WTC11 (cell line): ENCODE measurements around the gene CLN6. TPM values are rescaled to one million over a fixed set of nuclear protein-coding genes. Genes with fewer than 3 reads are reported as not detected.

ENCODE experiments used
- ATAC-seq: fragments of 200-7000 bp; cut with Tn5 transposase; 2 replicates; pipeline ENCODE4 v1.10.0; 2021; ENCODE audit warnings: mild to moderate bottlenecking, moderate library complexity
- CTCF ChIA-PET: fragments of 300-600 bp; sonication (Branson Sonifier 250); formaldehyde crosslinking; loops from one replicate; lab custom pipeline; 2021; ENCODE audit warnings: antibody characterized with exemption; lab: Charles Lee
- POLR2A ChIA-PET: fragments of 350-600 bp; sonication (Branson Sonifier 250); formaldehyde crosslinking; loops from one replicate; lab custom pipeline; 2021; ENCODE audit warnings: antibody characterized with exemption; lab: Charles Lee
- DNase-seq: peaks from one replicate; pipeline ENCODE4 v3.0.0; 2021; ENCODE audit warnings: low spot score
- H3K27ac Mint-ChIP-seq: 2 replicates; pipeline ENCODE4 v1.8.0; 2021; ENCODE audit warnings: mixed read lengths
- H3K27me3 Mint-ChIP-seq: 2 replicates; pipeline ENCODE4 v1.8.0; 2021; ENCODE audit warnings: low read depth, mild to moderate bottlenecking, moderate library complexity, mixed read lengths
- H3K36me3 Mint-ChIP-seq: 2 replicates; pipeline ENCODE4 v1.8.0; 2021; ENCODE audit warnings: mixed read lengths
- H3K4me1 Mint-ChIP-seq: 2 replicates; pipeline ENCODE4 v1.8.0; 2022; ENCODE audit warnings: mixed read lengths
- H3K4me3 Mint-ChIP-seq: 2 replicates; pipeline ENCODE4 v1.8.0; 2021; ENCODE audit warnings: mild to moderate bottlenecking, moderate library complexity, mixed read lengths
- H3K9me3 Mint-ChIP-seq: 2 replicates; pipeline ENCODE4 v1.8.0; 2021; ENCODE audit warnings: mixed read lengths
- ETV6 ChIP-seq: sonication (generic); formaldehyde crosslinking; IDR thresholded peaks from 2 replicates; pipeline ENCODE4 v1.8.1; 2022; ENCODE audit warnings: mild to moderate bottlenecking, missing genetic modification reagents
- GABPB1 ChIP-seq: sonication (generic); formaldehyde crosslinking; IDR thresholded peaks from 2 replicates; pipeline ENCODE4 v1.8.1; 2023; ENCODE audit warnings: mild to moderate bottlenecking, missing genetic modification reagents
- IRF2 ChIP-seq: sonication (generic); formaldehyde crosslinking; IDR thresholded peaks from 2 replicates; pipeline ENCODE4 v1.8.0; 2022; ENCODE audit warnings: low read depth, missing genetic modification reagents, borderline replicate concordance
- JAZF1 ChIP-seq: fragments of 250-450 bp; sonication (Bioruptor Pico); IDR thresholded peaks from 2 replicates; pipeline ENCODE4 v1.9.0; 2021; ENCODE audit warnings: moderate library complexity, mild to moderate bottlenecking, inconsistent platforms
- KAT7 ChIP-seq: sonication (generic); formaldehyde crosslinking; IDR thresholded peaks from 2 replicates; pipeline ENCODE4 v1.8.1; 2023; ENCODE audit warnings: missing genetic modification reagents, mild to moderate bottlenecking, borderline replicate concordance
- MYBL2 ChIP-seq: sonication (generic); formaldehyde crosslinking; IDR thresholded peaks from 2 replicates; pipeline ENCODE4 v1.8.1; 2023; ENCODE audit warnings: mild to moderate bottlenecking, moderate library complexity, missing genetic modification reagents
- NFE2L1 ChIP-seq: sonication (generic); formaldehyde crosslinking; IDR thresholded peaks from 2 replicates; pipeline ENCODE4 v1.8.1; 2023; ENCODE audit warnings: missing genetic modification reagents
- NR3C1 ChIP-seq: sonication (generic); formaldehyde crosslinking; conservative IDR thresholded peaks from 2 replicates; pipeline ENCODE4 v1.8.1; 2023; ENCODE audit warnings: low read depth, mild to moderate bottlenecking, missing genetic modification reagents
- OVOL2 ChIP-seq: fragments of 250-450 bp; sonication (Bioruptor Pico); IDR thresholded peaks from 2 replicates; pipeline ENCODE4 v1.9.0; 2021; ENCODE audit warnings: mild to moderate bottlenecking, borderline replicate concordance
- SP1 ChIP-seq: sonication (generic); formaldehyde crosslinking; conservative IDR thresholded peaks from 2 replicates; pipeline ENCODE4 v1.8.1; 2022; ENCODE audit warnings: missing genetic modification reagents
- TEAD4 ChIP-seq: sonication (generic); formaldehyde crosslinking; IDR thresholded peaks from 2 replicates; pipeline ENCODE4 v1.8.0; 2022; ENCODE audit warnings: mild to moderate bottlenecking, missing genetic modification reagents
- TP53 ChIP-seq: sonication (generic); formaldehyde crosslinking; IDR thresholded peaks from 2 replicates; pipeline ENCODE4 v1.8.1; 2023; ENCODE audit warnings: mild to moderate bottlenecking, missing genetic modification reagents
- ZNF219 ChIP-seq: sonication (generic); formaldehyde crosslinking; IDR thresholded peaks from 2 replicates; pipeline ENCODE4 v1.8.0; 2023; ENCODE audit warnings: missing genetic modification reagents, mild to moderate bottlenecking, borderline replicate concordance
- ZNF263 ChIP-seq: sonication (generic); formaldehyde crosslinking; IDR thresholded peaks from 2 replicates; pipeline ENCODE4 v1.8.1; 2022; ENCODE audit warnings: low read depth, mild to moderate bottlenecking, moderate library complexity, missing genetic modification reagents
- ZNF317 ChIP-seq: sonication (generic); formaldehyde crosslinking; IDR thresholded peaks from 2 replicates; pipeline ENCODE4 v1.8.1; 2023; ENCODE audit warnings: low read depth, mild to moderate bottlenecking, moderate library complexity, missing genetic modification reagents, borderline replicate concordance
- total RNA-seq: library from RNA; stranded (reverse); gene quantifications from 3 replicates; pipeline ENCODE4 v1.2.3, GENCODE V29; 2021
- TF ChIP-seq, protein P1 (sequence below): sonication (generic); formaldehyde crosslinking; IDR thresholded peaks from 2 replicates; pipeline ENCODE4 v1.8.0; 2022; ENCODE audit warnings: mild to moderate bottlenecking, missing genetic modification reagents
- TF ChIP-seq, protein P2 (sequence below): sonication (generic); formaldehyde crosslinking; IDR thresholded peaks from 2 replicates; pipeline ENCODE4 v1.8.0; 2023; ENCODE audit warnings: missing genetic modification reagents, mild to moderate bottlenecking, borderline replicate concordance
- TF ChIP-seq, protein P3 (sequence below): sonication (generic); formaldehyde crosslinking; IDR thresholded peaks from 2 replicates; pipeline ENCODE4 v1.8.1; 2022; ENCODE audit warnings: mild to moderate bottlenecking, moderate library complexity, missing genetic modification reagents
- TF ChIP-seq, protein P4 (sequence below): sonication (generic); formaldehyde crosslinking; IDR thresholded peaks from 2 replicates; pipeline ENCODE4 v1.8.0; 2022; ENCODE audit warnings: mild to moderate bottlenecking, missing genetic modification reagents

Gene CLN6
- total RNA-seq, 1 experiment from 2014 or later, result 50.2 TPM

DNA sequence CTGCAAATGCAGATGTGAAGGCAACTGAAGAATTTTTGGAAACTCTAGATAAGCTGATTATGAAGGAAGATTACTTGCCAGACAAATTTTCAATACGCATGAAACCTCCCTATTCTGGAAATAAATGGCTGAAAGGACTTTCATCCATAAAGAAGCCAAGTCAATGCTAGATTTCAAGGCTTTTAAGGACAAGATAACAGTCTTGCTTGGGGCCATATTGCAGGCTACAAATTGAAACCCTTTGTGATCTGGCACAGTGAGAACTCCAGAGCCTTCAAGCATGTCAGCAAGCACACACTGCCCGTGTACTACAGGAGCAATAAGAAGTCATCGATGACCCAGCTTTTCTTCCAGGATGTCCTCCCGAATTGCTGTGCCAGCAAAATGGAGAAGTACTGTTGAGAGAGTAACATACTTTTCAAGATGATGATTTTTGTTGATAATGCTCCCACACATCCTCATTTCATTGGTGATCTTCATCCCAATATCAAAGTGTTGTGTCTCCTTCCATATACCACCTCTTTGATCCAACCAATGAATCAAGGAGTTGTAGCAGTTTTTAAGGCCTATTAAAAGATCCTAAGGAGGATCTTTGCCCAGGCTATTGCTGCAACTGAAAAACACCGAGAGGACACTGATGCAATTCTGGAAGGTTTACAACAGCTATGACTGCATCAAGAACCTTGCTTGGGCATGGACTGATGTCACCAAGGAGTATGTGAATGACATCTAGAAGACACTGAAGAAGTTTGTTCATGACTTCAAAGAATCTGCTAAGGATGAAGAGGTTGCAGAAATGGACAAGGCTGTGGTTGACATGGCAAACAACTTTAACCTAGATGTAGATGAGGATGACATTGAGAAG, 44.7 kb downstream of the CLN6 start:
- no peaks in the 10 kb centered on the region for H3K4me1 Mint-ChIP-seq
- no peaks in the 10 kb centered on the region for H3K9me3 Mint-ChIP-seq
- no peak for TF ChIP-seq ZNF219 (CRISPR knock-in tag)
- no peak for TF ChIP-seq SP1 (CRISPR knock-in tag)
- TF ChIP-seq KAT7 (CRISPR knock-in tag), result no peak
- TF ChIP-seq TEAD4 (CRISPR knock-in tag), result no peak
- no peak for TF ChIP-seq ETV6
- TF ChIP-seq TP53 (CRISPR knock-in tag), result no peak
- no peak for TF ChIP-seq OVOL2 (CRISPR knock-in tag)
- TF ChIP-seq GABPB1, result no peak
- no peak for TF ChIP-seq NR3C1
- TF ChIP-seq, protein P1, sequence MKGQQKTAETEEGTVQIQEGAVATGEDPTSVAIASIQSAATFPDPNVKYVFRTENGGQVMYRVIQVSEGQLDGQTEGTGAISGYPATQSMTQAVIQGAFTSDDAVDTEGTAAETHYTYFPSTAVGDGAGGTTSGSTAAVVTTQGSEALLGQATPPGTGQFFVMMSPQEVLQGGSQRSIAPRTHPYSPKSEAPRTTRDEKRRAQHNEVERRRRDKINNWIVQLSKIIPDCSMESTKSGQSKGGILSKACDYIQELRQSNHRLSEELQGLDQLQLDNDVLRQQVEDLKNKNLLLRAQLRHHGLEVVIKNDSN (CRISPR knock-in tag), result no peak
- no peak for TF ChIP-seq IRF2
- TF ChIP-seq JAZF1 (CRISPR knock-in tag), result no peak
- TF ChIP-seq, protein P2, sequence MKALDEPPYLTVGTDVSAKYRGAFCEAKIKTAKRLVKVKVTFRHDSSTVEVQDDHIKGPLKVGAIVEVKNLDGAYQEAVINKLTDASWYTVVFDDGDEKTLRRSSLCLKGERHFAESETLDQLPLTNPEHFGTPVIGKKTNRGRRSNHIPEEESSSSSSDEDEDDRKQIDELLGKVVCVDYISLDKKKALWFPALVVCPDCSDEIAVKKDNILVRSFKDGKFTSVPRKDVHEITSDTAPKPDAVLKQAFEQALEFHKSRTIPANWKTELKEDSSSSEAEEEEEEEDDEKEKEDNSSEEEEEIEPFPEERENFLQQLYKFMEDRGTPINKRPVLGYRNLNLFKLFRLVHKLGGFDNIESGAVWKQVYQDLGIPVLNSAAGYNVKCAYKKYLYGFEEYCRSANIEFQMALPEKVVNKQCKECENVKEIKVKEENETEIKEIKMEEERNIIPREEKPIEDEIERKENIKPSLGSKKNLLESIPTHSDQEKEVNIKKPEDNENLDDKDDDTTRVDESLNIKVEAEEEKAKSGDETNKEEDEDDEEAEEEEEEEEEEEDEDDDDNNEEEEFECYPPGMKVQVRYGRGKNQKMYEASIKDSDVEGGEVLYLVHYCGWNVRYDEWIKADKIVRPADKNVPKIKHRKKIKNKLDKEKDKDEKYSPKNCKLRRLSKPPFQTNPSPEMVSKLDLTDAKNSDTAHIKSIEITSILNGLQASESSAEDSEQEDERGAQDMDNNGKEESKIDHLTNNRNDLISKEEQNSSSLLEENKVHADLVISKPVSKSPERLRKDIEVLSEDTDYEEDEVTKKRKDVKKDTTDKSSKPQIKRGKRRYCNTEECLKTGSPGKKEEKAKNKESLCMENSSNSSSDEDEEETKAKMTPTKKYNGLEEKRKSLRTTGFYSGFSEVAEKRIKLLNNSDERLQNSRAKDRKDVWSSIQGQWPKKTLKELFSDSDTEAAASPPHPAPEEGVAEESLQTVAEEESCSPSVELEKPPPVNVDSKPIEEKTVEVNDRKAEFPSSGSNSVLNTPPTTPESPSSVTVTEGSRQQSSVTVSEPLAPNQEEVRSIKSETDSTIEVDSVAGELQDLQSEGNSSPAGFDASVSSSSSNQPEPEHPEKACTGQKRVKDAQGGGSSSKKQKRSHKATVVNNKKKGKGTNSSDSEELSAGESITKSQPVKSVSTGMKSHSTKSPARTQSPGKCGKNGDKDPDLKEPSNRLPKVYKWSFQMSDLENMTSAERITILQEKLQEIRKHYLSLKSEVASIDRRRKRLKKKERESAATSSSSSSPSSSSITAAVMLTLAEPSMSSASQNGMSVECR (CRISPR knock-in tag), result no peak
- TF ChIP-seq, protein P3, sequence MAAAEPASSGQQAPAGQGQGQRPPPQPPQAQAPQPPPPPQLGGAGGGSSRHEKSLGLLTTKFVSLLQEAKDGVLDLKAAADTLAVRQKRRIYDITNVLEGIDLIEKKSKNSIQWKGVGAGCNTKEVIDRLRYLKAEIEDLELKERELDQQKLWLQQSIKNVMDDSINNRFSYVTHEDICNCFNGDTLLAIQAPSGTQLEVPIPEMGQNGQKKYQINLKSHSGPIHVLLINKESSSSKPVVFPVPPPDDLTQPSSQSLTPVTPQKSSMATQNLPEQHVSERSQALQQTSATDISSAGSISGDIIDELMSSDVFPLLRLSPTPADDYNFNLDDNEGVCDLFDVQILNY (CRISPR knock-in tag), result no peak
- no peak for TF ChIP-seq MYBL2
- no peak for ATAC-seq
- H3K27me3 Mint-ChIP-seq, result no peaks in the 10 kb centered on the region
- CTCF ChIA-PET, result interaction anchor here (0.7 to 0.9 kb wide), 2 partner anchors 10 to 321 kb away, joined by 3 read pairs; no protein-coding TSS in a partner anchor
- no peak overlapping the region for H3K4me3 Mint-ChIP-seq
- H3K27ac Mint-ChIP-seq, result no peak overlapping the region
- DNase-seq, result no peak
- peaks cover 50% of the 10 kb centered on the region for H3K36me3 Mint-ChIP-seq
- POLR2A ChIA-PET, result interaction anchor here (1.0 kb wide), 1 partner anchor 277 kb away, joined by 3 read pairs; no protein-coding TSS in a partner anchor

DNA sequence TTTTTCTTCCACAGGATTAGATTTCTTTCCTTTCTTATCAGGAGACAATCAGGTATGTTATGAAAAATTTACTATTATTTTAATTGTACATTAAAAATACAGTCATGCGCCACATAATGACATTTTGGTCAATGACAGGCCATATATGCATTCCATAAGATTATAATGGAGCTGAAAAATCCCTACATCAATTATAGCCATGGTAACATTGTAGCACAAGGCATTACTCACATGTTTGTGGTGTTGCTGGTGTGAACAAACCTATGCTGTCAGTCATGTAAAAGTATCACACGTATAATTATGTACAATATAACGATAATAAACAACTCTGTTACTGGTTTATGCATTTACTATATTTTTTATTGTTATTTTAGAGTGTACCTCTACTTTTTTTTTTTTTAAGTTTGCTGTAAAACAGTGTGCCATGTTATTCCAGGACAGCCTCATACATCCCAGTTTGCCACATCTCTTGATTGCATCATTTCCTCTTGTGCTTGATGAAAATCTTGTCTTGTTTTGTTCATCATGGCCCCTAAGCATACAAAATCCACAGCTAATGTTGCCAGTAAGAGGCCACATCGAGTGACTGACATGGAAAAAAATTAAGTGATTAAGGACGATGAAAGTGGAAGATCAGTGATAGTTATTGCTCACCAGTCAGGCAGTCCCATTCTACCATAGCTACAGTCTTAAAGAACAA, 45.8 kb downstream of the CLN6 start:
- Mint-ChIP-seq H3K27ac (no peak overlapping the region; the same call in 1 of the 2 replicates), H3K9me3 (no peaks in the 10 kb centered on the region), H3K4me1 (no peaks in the 10 kb centered on the region), H3K4me3 (no peak overlapping the region), H3K36me3 (peaks cover 46% of the 10 kb centered on the region), H3K27me3 (no peaks in the 10 kb centered on the region)
- ATAC-seq, result no peak
- ChIA-PET POLR2A (no interaction called here), CTCF (interaction anchor here (1.2 kb wide), 1 partner anchor 11 kb away, joined by 6 read pairs; no protein-coding TSS in a partner anchor)
- no peak for DNase-seq
- TF ChIP-seq, protein P2 (CRISPR knock-in tag), result no peak
- TF ChIP-seq TEAD4 (CRISPR knock-in tag) (no peak), ZNF263 (CRISPR knock-in tag) (no peak), KAT7 (CRISPR knock-in tag) (no peak), ZNF317 (no peak), NFE2L1 (CRISPR knock-in tag) (no peak)
- TF ChIP-seq, protein P4, sequence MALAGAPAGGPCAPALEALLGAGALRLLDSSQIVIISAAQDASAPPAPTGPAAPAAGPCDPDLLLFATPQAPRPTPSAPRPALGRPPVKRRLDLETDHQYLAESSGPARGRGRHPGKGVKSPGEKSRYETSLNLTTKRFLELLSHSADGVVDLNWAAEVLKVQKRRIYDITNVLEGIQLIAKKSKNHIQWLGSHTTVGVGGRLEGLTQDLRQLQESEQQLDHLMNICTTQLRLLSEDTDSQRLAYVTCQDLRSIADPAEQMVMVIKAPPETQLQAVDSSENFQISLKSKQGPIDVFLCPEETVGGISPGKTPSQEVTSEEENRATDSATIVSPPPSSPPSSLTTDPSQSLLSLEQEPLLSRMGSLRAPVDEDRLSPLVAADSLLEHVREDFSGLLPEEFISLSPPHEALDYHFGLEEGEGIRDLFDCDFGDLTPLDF (CRISPR knock-in tag), result no peak
